HG03432 (cell line): ENCODE results near the gene AP1B1.
"Not testable (repeated sequence)": the region's sequence is repeated elsewhere in the genome, so short reads cannot be mapped to it uniquely, and the experiment has no call there.

ENCODE experiments used
- ATAC-seq: cut with Tn5 transposase; IDR thresholded peaks from one replicate; pipeline ENCODE4 v1.9.1; 2021; ENCODE audit warnings: mild to moderate bottlenecking, moderate library complexity; ENCODE audit not compliant: unreplicated experiment

Gene AP1B1

GRCh38 chr22:29387921-29388758 lies at the start of gene AP1B1:
Gene AP1B1 (minus strand): TSS chr22:29388570. CDS start chr22:29367243, 21,327 bp downstream.
- peak; percentile 87 for ATAC-seq

GRCh38 chr22:29435236-29436136 lies 47.1 kb upstream of the AP1B1 start:
- ATAC-seq: no peak

GRCh38 chr22:29434288-29434687 lies 45.9 kb upstream of the AP1B1 start:
- no peak for ATAC-seq

- ATAC-seq: no peak
Observed at GRCh38 chr22:29433856-29434255, 45.5 kb upstream of the AP1B1 start.

- ATAC-seq: no peak
Observed at GRCh38 chr22:29431986-29432385, 43.6 kb upstream of the AP1B1 start.

GRCh38 chr22:29427176-29427760 lies 38.9 kb upstream of the AP1B1 start:
- no peak for ATAC-seq

- no peak for ATAC-seq
Observed at GRCh38 chr22:29426476-29426875, 38.1 kb upstream of the AP1B1 start.

GRCh38 chr22:29418704-29419103 lies 30.3 kb upstream of the AP1B1 start:
- ATAC-seq: not testable (repeated sequence)

- ATAC-seq: not testable (repeated sequence)
Observed at GRCh38 chr22:29414951-29415591, 26.7 kb upstream of the AP1B1 start.

GRCh38 chr22:29412772-29413171 lies 24.4 kb upstream of the AP1B1 start:
- ATAC-seq: not testable (repeated sequence)

GRCh38 chr22:29411569-29412211 lies 23.3 kb upstream of the AP1B1 start:
- peak; percentile 64 for ATAC-seq

GRCh38 chr22:29408940-29409339 lies 20.6 kb upstream of the AP1B1 start:
- ATAC-seq: no peak

- not testable (repeated sequence) for ATAC-seq
Observed at GRCh38 chr22:29401538-29401937, 13.2 kb upstream of the AP1B1 start.

- ATAC-seq: no peak
Observed at GRCh38 chr22:29400576-29400975, 12.2 kb upstream of the AP1B1 start.

GRCh38 chr22:29397791-29398190 lies 9.4 kb upstream of the AP1B1 start:
- no peak for ATAC-seq

GRCh38 chr22:29396126-29396525 lies 7.8 kb upstream of the AP1B1 start:
- ATAC-seq: no peak

- peak; percentile 60 for ATAC-seq
Observed at GRCh38 chr22:29394931-29395581, 6.7 kb upstream of the AP1B1 start.

GRCh38 chr22:29393019-29393608 lies 4.7 kb upstream of the AP1B1 start:
- no peak for ATAC-seq

- no peak for ATAC-seq
Observed at GRCh38 chr22:29391546-29391945, 3.2 kb upstream of the AP1B1 start.
